Central memory CD8-positive, alpha-beta T cell (primary cell): ENCODE measurements around the gene BHLHA9.

Source experiments
- ATAC-seq: fragments of 150-1000 bp; cut with Tn5 transposase; replicated peaks from 2 replicates; pipeline ENCODE4 v1.10.0; 2022; ENCODE audit warnings: mild to moderate bottlenecking, moderate FRiP score, moderate number of reproducible peaks; ENCODE audit not compliant: poor library complexity, severe bottlenecking; ENCODE audit errors: extremely low read depth
- DNase-seq, 2 donors: peaks; one replicate each; pipeline ENCODE4 v3.0.0; 2021; ENCODE audit warnings: low spot score in 2 of 2
- H3K27ac Mint-ChIP-seq: one replicate; pipeline ENCODE4 v1.8.0; 2022; ENCODE audit warnings: low read depth, mild to moderate bottlenecking, moderate library complexity, mixed read lengths
- H3K27me3 Mint-ChIP-seq: one replicate; pipeline ENCODE4 v1.8.0; 2022; ENCODE audit warnings: mixed read lengths
- H3K36me3 Mint-ChIP-seq: one replicate; pipeline ENCODE4 v1.8.0; 2022; ENCODE audit warnings: mild to moderate bottlenecking, moderate library complexity, mixed read lengths; ENCODE audit not compliant: insufficient read depth
- H3K4me1 Mint-ChIP-seq: one replicate; pipeline ENCODE4 v1.8.0; 2022; ENCODE audit warnings: mixed read lengths
- H3K4me3 Mint-ChIP-seq: one replicate; pipeline ENCODE4 v1.8.0; 2022; ENCODE audit warnings: mild to moderate bottlenecking, moderate library complexity, mixed read lengths
- H3K9me3 Mint-ChIP-seq: one replicate; pipeline ENCODE4 v1.8.0; 2022; ENCODE audit warnings: mixed read lengths

The BHLHA9 gene

GRCh38 chr17:1315409-1315808, 45.2 kb downstream of the BHLHA9 start:
- Mint-ChIP-seq H3K4me1 (no peaks in the 10 kb centered on the region), H3K9me3 (no peaks in the 10 kb centered on the region), H3K4me3 (no peak overlapping the region), H3K36me3 (no peaks in the 10 kb centered on the region), H3K27me3 (peaks cover 18% of the 10 kb centered on the region), H3K27ac (no peak overlapping the region)
- no peak for DNase-seq
- ATAC-seq: no peak

DNA sequence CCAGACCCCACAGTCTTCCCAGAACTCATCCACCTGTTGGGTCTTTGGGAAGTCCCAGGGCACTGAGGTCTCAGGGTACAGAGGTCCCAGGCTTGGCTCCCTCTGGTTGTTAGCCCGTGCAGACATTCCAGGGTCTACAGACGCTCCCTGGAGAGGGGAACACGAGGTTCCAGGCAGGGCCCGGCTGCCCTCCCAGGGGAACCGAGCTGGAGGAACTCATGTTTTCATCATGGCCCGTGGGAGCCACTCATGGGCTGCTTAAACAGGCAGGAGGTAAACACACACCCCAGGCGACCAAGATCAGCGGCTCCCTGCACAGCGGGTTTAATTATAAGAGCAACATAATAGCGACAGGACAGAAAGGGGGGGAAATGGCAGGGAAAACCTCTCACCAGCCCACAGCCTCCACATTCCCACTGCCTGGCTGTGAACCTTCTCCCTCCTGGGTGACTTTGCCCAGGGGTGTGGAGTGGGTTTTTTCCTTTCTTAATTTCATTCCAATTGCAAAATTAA, 45.7 kb downstream of the BHLHA9 start:
- Mint-ChIP-seq H3K27me3 (peaks cover 24% of the 10 kb centered on the region), H3K4me3 (no peak overlapping the region), H3K9me3 (no peaks in the 10 kb centered on the region), H3K4me1 (no peaks in the 10 kb centered on the region), H3K27ac (no peak overlapping the region), H3K36me3 (no peaks in the 10 kb centered on the region)
- no peak for DNase-seq
- no peak for ATAC-seq
